OCI-LY1 (cell line): Measurements from ENCODE around the gene CALML5.
"Not testable (repeated sequence)": the region's sequence is repeated elsewhere in the genome, so short reads cannot be mapped to it uniquely, and the experiment has no call there.

Experiments used
- H2AFZ ChIP-seq: fragments of 200-600 bp; sonication (generic), shearing (Covaris generic); 2 replicates; pipeline ENCODE4 v1.6.0; 2014; ENCODE audit warnings: antibody characterized with exemption, mild to moderate bottlenecking, low read length
- H3F3A ChIP-seq: fragments of 200-600 bp; sonication (generic), shearing (Covaris generic); 2 replicates; pipeline ENCODE4 v1.6.0; 2014; ENCODE audit warnings: mild to moderate bottlenecking, antibody characterized with exemption, low read length, moderate library complexity; ENCODE audit not compliant: insufficient read depth
- H3K27ac ChIP-seq: fragments of 200-600 bp; sonication (generic); 2 replicates; pipeline ENCODE4 v1.5.1; 2014; ENCODE audit warnings: low read length, mixed run types, mild to moderate bottlenecking, low read depth; ENCODE audit not compliant: poor library complexity, severe bottlenecking
- H3K27me3 ChIP-seq: fragments of 200-600 bp; sonication (generic); 2 replicates; pipeline ENCODE4 v1.6.0; 2014; ENCODE audit warnings: antibody characterized with exemption, mild to moderate bottlenecking, low read length, moderate library complexity; ENCODE audit not compliant: insufficient read depth
- H3K36me3 ChIP-seq: fragments of 200-600 bp; sonication (generic); 2 replicates; pipeline ENCODE4 v1.6.1; 2014; ENCODE audit warnings: mild to moderate bottlenecking, antibody characterized with exemption, low read length, moderate library complexity, mixed read lengths; ENCODE audit not compliant: insufficient read depth
- H3K4me1 ChIP-seq: fragments of 200-600 bp; sonication (generic); 2 replicates; pipeline ENCODE4 v1.5.1; 2014; ENCODE audit warnings: mild to moderate bottlenecking, low read length, moderate library complexity; ENCODE audit not compliant: insufficient read depth, severe bottlenecking
- H3K4me2 ChIP-seq: fragments of 200-600 bp; sonication (generic), shearing (Covaris generic); 2 replicates; pipeline ENCODE4 v1.6.1; 2014; ENCODE audit warnings: low read length
- H3K4me3 ChIP-seq: fragments of 200-600 bp; sonication (generic); 2 replicates; pipeline ENCODE4 v1.5.1; 2014; ENCODE audit warnings: low read length, low read depth, mild to moderate bottlenecking, mixed read lengths; ENCODE audit not compliant: poor library complexity, severe bottlenecking
- H3K79me2 ChIP-seq: fragments of 200-600 bp; shearing (Covaris generic); 2 replicates; pipeline ENCODE4 v1.6.1; 2016; ENCODE audit warnings: mixed run types, low read length, mixed read lengths; ENCODE audit not compliant: insufficient read depth
- H3K9ac ChIP-seq: fragments of 200-600 bp; sonication (generic), shearing (Covaris generic); 2 replicates; pipeline ENCODE4 v1.6.1; 2014; ENCODE audit warnings: mild to moderate bottlenecking, low read length, mixed read lengths
- H3K9me2 ChIP-seq: fragments of 200-600 bp; sonication (generic), shearing (Covaris generic); 2 replicates; pipeline ENCODE4 v1.6.1; 2014; ENCODE audit warnings: low read depth, mild to moderate bottlenecking, low read length, mixed read lengths
- H3K9me3 ChIP-seq: fragments of 200-600 bp; shearing (Covaris generic); 2 replicates; pipeline ENCODE4 v1.6.1; 2014; ENCODE audit warnings: low read length, mixed read lengths
- H4K20me1 ChIP-seq: fragments of 200-600 bp; sonication (generic), shearing (Covaris generic); 2 replicates; pipeline ENCODE4 v1.6.0; 2016; ENCODE audit warnings: mild to moderate bottlenecking, low read length; ENCODE audit not compliant: insufficient read depth
- CTCF ChIP-seq: fragments of 200-600 bp; sonication (generic), shearing (Covaris generic); IDR thresholded peaks from 2 replicates; pipeline ENCODE4 v1.5.1; 2017; ENCODE audit warnings: mild to moderate bottlenecking, antibody characterized with exemption, low read length, moderate library complexity, mixed read lengths
- EZH2 ChIP-seq: fragments of 200-600 bp; sonication (generic), shearing (Covaris generic); IDR thresholded peaks from 2 replicates; pipeline ENCODE4 v1.8.0; 2017; ENCODE audit warnings: borderline replicate concordance, mixed run types, mild to moderate bottlenecking, antibody characterized with exemption, low read length, moderate library complexity, mixed read lengths

Gene CALML5

GRCh38 chr10:5478694-5479305, 20.6 kb downstream of the CALML5 start:
- H3K4me1 ChIP-seq, result no peaks in the 10 kb centered on the region
- H3K27me3 ChIP-seq, result peaks cover 5% of the 10 kb centered on the region; the same call in 1 of the 2 replicates
- no peak overlapping the region for H3K27ac ChIP-seq
- no peaks in the 10 kb centered on the region for H4K20me1 ChIP-seq
- no peak overlapping the region for H2AFZ ChIP-seq
- H3K4me3 ChIP-seq, result no peak overlapping the region
- H3K9me2 ChIP-seq, result no peaks in the 10 kb centered on the region
- no peak overlapping the region for H3K9ac ChIP-seq
- TF ChIP-seq CTCF (no peak), EZH2 (no peak)
- no peaks in the 10 kb centered on the region for H3K79me2 ChIP-seq
- H3K4me2 ChIP-seq, result no peak overlapping the region
- H3K9me3 ChIP-seq, result no peaks in the 10 kb centered on the region
- H3F3A ChIP-seq, result no peaks in the 10 kb centered on the region
- no peaks in the 10 kb centered on the region for H3K36me3 ChIP-seq

- Histone ChIP-seq H3F3A (no peaks in the 10 kb centered on the region), H3K27me3 (peaks cover 5% of the 10 kb centered on the region; the same call in 1 of the 2 replicates), H3K4me1 (no peaks in the 10 kb centered on the region), H3K9me3 (no peaks in the 10 kb centered on the region), H3K9ac (no peak overlapping the region), H4K20me1 (no peaks in the 10 kb centered on the region), H3K9me2 (no peaks in the 10 kb centered on the region), H3K27ac (no peak overlapping the region), H3K36me3 (no peaks in the 10 kb centered on the region), H3K4me2 (no peak overlapping the region), H3K79me2 (no peaks in the 10 kb centered on the region), H2AFZ (no peak overlapping the region), H3K4me3 (no peak overlapping the region)
- TF ChIP-seq EZH2 (no peak), CTCF (no peak)
These were observed 21.2 kb downstream of the CALML5 start for GRCh38 chr10:5477948-5478693.

GRCh38 chr10:5476918-5477525, 22.3 kb downstream of the CALML5 start:
- no peak overlapping the region for H3K4me2 ChIP-seq
- no peaks in the 10 kb centered on the region for H3K4me1 ChIP-seq
- no peak for TF ChIP-seq CTCF
- TF ChIP-seq EZH2, result no peak
- no peak overlapping the region for H3K9ac ChIP-seq
- H2AFZ ChIP-seq, result no peak overlapping the region
- peaks cover 5% of the 10 kb centered on the region; the same call in 1 of the 2 replicates for H3K27me3 ChIP-seq
- H3K4me3 ChIP-seq, result no peak overlapping the region
- no peaks in the 10 kb centered on the region for H3K9me2 ChIP-seq
- H3K36me3 ChIP-seq, result no peaks in the 10 kb centered on the region
- H3K79me2 ChIP-seq, result no peaks in the 10 kb centered on the region
- no peak overlapping the region for H3K27ac ChIP-seq
- H3K9me3 ChIP-seq, result no peaks in the 10 kb centered on the region
- no peaks in the 10 kb centered on the region for H3F3A ChIP-seq
- no peaks in the 10 kb centered on the region for H4K20me1 ChIP-seq

- H3K9ac ChIP-seq, H3K9me2 ChIP-seq, H3K9me3 ChIP-seq, H3K27ac ChIP-seq, H3K36me3 ChIP-seq, H4K20me1 ChIP-seq, H3F3A ChIP-seq, H2AFZ ChIP-seq, H3K4me1 ChIP-seq, H3K4me3 ChIP-seq, H3K79me2 ChIP-seq, H3K27me3 ChIP-seq, H3K4me2 ChIP-seq: not testable (repeated sequence)
These were observed 23.2 kb downstream of the CALML5 start for GRCh38 chr10:5475974-5476807.
